COR-L47 (cell line): ENCODE measurements around the gene ZNF431.
"Not testable (repeated sequence)": the region's sequence is repeated elsewhere in the genome, so short reads cannot be mapped to it uniquely, and the experiment has no call there.

Experiments
- DNase-seq: peaks from one replicate; lab custom pipeline; 2025; lab: John Stamatoyannopoulos, UW

The ZNF431 gene

GRCh38 chr19:21141787-21142464, at the start of gene ZNF431:
Gene ZNF431 (plus strand): TSS chr19:21142040. CDS start chr19:21142184, 144 bp downstream.
- peak; percentile 89 for DNase-seq

- no peak for DNase-seq
Measured at GRCh38 chr19:21092109-21092508, 49.7 kb upstream of the ZNF431 start.

- no peak for DNase-seq
Measured at GRCh38 chr19:21094347-21095025, 47.4 kb upstream of the ZNF431 start.

GRCh38 chr19:21098291-21098690, 43.5 kb upstream of the ZNF431 start:
- no peak for DNase-seq

GRCh38 chr19:21101521-21102242, 40.2 kb upstream of the ZNF431 start:
- no peak for DNase-seq

GRCh38 chr19:21109116-21109515, 32.7 kb upstream of the ZNF431 start:
- DNase-seq = no peak

- DNase-seq = no peak
Measured at GRCh38 chr19:21110183-21110582, 31.7 kb upstream of the ZNF431 start.

- DNase-seq = no peak
Measured at GRCh38 chr19:21115430-21115829, 26.4 kb upstream of the ZNF431 start.

- no peak for DNase-seq
Measured at GRCh38 chr19:21117041-21117907, 24.6 kb upstream of the ZNF431 start.

GRCh38 chr19:21126078-21126477, 15.8 kb upstream of the ZNF431 start:
- no peak for DNase-seq

GRCh38 chr19:21127001-21127400, 14.8 kb upstream of the ZNF431 start:
- no peak for DNase-seq

GRCh38 chr19:21127898-21128297, 13.9 kb upstream of the ZNF431 start:
- no peak for DNase-seq

GRCh38 chr19:21128901-21129698, 12.7 kb upstream of the ZNF431 start:
- DNase-seq = no peak

GRCh38 chr19:21130097-21130775, 11.6 kb upstream of the ZNF431 start:
- no peak for DNase-seq

- no peak for DNase-seq
Measured at GRCh38 chr19:21133633-21134032, 8.2 kb upstream of the ZNF431 start.

- DNase-seq = no peak
Measured at GRCh38 chr19:21134934-21135366, 6.9 kb upstream of the ZNF431 start.

- no peak for DNase-seq
Measured at GRCh38 chr19:21135433-21135832, 6.4 kb upstream of the ZNF431 start.

- no peak for DNase-seq
Measured at GRCh38 chr19:21138130-21138529, 3.7 kb upstream of the ZNF431 start.

- not testable (repeated sequence) for DNase-seq
Measured at GRCh38 chr19:21141006-21141405, 834 bp upstream of the ZNF431 start.

- DNase-seq = no peak
Measured at GRCh38 chr19:21143428-21143827, 1.6 kb downstream of the ZNF431 start.

- DNase-seq = no peak
Measured at GRCh38 chr19:21143854-21144253, 2.0 kb downstream of the ZNF431 start.
